NB4 (cell line): ENCODE data around the gene SCARB2.

Experiments used
- MYC ChIP-seq: IDR thresholded peaks from 2 replicates; pipeline ENCODE4 v1.6.1; 2011; ENCODE audit warnings: low read depth, low read length
- POLR2A ChIP-seq: IDR thresholded peaks from 2 replicates; pipeline ENCODE4 v1.6.1; 2011; ENCODE audit warnings: mild to moderate bottlenecking; ENCODE audit not compliant: insufficient read length; ENCODE audit errors: extremely low read depth
- TF ChIP-seq, protein P1 (sequence below): IDR thresholded peaks from one replicate; pipeline ENCODE4 v1.5.1; 2012; ENCODE audit warnings: low read depth, low read length
- TF ChIP-seq, protein P2 (sequence below): IDR thresholded peaks from 2 replicates; pipeline ENCODE4 v1.6.1; 2011; ENCODE audit warnings: low read depth, low read length

DNA sequence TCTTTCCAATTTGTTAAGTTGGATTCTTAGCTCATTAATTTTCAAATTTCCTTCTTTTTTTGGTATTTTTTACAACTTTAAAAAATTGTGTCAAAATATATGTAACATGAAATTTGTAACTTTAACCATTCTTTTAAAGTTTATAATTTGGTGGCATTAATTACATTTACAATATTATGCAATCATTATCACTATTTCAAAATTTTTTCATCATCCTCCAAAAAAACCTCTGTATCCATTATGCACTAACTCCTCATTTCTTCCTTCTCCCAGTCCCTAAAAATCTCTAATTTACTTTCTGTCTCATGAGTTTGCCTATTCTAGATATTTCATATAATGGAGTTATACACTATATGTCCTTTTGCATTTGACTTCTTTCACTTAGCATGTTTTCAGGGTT, 33.2 kb upstream of the SCARB2 start:
- TF ChIP-seq POLR2A (no peak), MYC (no peak)
- TF ChIP-seq, protein P1, sequence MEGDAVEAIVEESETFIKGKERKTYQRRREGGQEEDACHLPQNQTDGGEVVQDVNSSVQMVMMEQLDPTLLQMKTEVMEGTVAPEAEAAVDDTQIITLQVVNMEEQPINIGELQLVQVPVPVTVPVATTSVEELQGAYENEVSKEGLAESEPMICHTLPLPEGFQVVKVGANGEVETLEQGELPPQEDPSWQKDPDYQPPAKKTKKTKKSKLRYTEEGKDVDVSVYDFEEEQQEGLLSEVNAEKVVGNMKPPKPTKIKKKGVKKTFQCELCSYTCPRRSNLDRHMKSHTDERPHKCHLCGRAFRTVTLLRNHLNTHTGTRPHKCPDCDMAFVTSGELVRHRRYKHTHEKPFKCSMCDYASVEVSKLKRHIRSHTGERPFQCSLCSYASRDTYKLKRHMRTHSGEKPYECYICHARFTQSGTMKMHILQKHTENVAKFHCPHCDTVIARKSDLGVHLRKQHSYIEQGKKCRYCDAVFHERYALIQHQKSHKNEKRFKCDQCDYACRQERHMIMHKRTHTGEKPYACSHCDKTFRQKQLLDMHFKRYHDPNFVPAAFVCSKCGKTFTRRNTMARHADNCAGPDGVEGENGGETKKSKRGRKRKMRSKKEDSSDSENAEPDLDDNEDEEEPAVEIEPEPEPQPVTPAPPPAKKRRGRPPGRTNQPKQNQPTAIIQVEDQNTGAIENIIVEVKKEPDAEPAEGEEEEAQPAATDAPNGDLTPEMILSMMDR: no peak
- TF ChIP-seq, protein P2, sequence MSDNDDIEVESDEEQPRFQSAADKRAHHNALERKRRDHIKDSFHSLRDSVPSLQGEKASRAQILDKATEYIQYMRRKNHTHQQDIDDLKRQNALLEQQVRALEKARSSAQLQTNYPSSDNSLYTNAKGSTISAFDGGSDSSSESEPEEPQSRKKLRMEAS: no peak
